Measurements from ENCODE around the gene AHNAK. TPM values are rescaled to one million over a fixed set of nuclear protein-coding genes. Genes with fewer than 3 reads are reported as not detected.
A peak's percentile ranks its signal among the peaks of the same experiment; 100 is the strongest.

AHNAK gene
- total RNA-seq, 1 experiment from 2014 or later: 313 TPM

GRCh38 chr11:62406034-62406433, 140.6 kb downstream of the AHNAK start:
- no peak for DNase-seq (ENCODE audit: low read depth)

GRCh38 chr11:62404901-62405300, 141.7 kb downstream of the AHNAK start:
- DNase-seq (ENCODE audit: low read depth): no peak

GRCh38 chr11:62404435-62404834, 142.2 kb downstream of the AHNAK start:
- no peak for DNase-seq (ENCODE audit: low read depth)

- no peak for DNase-seq (ENCODE audit: low read depth)
Measured at GRCh38 chr11:62402960-62403730, 143.5 kb downstream of the AHNAK start.

GRCh38 chr11:62402226-62402959, 144.2 kb downstream of the AHNAK start:
- DNase-seq (ENCODE audit: low read depth): no peak

DNA sequence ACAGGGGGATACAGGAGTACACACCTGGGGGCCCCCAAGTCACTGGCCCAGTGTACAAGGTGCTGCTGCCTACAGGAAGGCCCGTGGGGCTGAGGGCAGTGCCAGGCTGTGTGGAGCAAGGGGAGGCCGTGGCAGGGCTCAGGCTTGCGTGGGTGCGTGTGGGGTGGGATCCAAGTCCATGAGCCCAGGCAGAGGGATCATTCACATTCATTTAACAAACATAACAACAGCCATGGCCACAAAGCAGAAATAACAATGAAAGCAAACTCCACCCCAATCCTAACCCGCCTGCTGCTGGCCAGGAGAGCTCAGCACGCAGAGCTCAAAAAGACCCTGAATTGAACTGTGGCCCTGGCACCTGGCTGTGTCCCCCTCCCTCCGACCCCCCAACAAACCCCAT, 144.8 kb downstream of the AHNAK start:
- no peak for DNase-seq (ENCODE audit: low read depth)

GRCh38 chr11:62401356-62401755, 145.2 kb downstream of the AHNAK start:
- DNase-seq (ENCODE audit: low read depth): no peak

DNA sequence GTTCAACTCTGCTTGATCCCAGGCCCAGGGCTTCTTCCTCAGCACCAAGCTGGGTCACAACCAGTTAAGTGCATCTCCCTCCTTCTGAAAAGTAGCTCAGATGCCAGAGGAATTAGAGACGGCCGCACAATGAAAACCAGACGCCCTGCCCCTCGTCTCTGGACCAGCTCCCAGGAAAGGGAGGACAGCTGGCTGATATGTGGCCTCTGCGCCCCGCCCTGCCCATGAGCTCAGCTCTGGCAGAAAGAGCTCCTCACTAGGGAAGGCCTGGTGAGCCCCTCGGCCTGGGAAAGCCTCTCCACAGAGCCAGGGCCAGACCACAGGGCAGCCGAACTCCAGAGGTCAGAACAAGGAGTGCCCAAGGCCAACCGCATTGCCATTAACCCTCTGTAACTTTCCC, 145.8 kb downstream of the AHNAK start:
- peak; percentile 94 for DNase-seq (ENCODE audit: low read depth)

DNA sequence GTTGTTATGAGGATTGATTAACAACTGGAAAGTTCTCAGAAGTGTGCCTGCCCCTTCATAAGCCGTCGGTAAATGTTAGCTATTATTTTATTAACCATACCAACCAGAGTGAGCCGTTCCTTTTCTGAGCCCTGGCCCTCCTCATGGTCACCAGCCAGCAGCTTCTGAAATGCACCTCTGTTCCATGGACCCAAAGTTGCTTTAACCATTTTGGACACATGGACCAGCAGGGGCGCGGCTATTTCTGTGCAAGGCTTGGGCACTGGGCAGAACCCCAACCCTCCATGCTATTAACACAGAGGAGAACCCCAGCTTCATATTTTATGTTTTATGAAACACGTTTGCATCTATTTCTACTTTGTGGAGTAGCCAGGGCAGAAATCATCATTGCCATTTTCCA, 146.3 kb downstream of the AHNAK start:
- no peak for DNase-seq (ENCODE audit: low read depth)

DNA sequence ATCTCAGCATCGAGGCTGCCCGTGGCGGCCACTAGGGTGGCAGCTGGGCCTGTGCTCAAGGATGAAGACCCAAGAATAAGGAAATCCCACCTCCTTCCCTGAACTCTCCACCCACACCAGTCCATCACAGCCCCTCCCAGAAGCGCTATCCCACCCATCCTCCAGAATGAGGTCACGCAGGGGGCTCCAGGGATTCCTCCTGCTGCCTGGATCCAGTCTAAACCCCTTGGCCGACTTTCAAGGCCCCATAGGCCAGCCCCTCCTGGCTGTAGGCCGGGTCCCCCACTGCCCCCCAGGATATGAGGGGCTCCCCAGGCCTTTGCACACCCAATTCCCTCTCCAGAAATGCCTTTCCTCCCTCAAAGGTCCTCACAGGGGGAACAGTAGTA, 146.7 kb downstream of the AHNAK start:
- no peak for DNase-seq (ENCODE audit: low read depth)

DNA sequence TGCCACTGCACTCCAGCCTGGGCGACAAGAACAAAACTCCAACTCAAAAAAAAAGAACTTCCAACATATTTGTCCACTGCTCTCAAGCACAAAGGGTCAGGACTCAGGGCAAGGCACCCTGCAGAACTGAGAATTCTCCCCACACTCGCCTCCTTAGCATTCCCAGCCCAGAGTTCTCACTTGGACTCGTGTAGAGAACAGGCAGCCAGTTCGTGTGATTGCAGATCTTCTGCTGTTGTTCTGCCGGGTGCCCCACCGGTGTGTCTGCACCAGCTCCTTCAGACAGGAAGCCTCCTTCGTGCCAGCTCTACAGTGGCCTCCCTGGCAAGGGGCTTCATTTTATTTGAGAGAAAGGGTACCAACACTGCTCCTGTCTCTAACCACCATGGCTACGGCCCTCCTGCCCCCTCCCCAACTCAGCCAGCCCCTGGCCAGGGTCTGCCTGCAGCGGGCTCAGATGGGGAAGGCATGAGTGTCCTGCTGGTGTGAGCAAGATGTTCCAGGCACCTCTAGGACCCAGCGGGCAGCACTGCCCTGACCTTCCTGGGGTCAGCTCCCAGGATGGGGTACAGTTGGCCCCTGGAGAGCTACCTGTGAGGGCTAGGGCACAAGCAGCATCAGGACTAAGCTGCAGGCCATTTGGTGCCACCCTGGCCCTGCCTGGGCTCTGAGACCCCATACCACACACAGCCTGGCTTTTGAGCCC, 147.3 kb downstream of the AHNAK start:
- DNase-seq (ENCODE audit: low read depth): no peak

DNA sequence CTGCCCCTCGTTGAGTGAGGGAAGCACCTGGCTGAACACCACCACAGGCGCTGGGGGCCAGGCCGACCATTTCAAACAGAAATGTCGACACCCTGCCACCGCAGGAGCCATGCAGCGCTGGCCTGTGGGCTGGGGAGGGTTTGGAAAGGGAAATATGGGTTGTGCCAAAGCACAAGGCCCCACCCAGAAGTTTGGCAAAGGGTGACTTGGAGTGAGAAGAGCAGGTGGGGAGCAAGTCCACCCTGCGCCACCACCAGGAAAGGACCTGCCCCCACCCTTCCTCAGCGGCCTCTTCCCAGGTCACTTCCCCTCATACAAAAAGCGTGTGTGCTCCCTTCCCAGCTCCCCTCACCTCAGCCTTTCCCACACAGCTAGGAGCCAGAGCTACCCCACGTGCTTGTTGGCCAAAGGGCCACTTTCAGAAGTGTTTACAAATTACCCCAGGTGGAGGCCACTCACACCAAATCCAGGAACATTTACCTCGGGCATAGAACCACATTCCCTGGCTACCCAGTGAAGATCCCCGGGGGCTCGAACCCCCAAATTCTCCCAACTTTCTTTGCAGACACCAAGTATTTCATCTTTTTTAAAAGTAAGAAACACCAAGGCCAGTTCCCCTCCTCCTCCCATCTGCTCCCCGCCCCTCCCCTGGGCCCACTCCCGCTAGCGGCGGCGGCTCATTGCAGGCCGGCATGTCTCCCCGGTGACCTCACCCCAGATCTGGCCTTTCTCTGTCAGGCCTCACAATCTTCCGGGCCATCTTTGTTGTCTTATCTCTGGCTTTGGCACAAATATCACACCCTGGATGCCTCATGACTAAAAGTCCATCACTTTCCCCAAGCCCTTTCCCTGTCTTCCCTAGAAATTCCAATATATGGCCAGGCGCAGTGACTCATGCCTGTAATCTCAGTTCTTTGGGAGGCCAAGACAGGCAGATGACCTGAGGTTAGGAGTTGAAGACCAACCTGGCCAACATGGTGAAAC, 148.3 kb downstream of the AHNAK start:
- DNase-seq (ENCODE audit: low read depth): peak; percentile 72

GRCh38 chr11:62395885-62396551, 150.6 kb downstream of the AHNAK start:
- DNase-seq (ENCODE audit: low read depth): no peak

- peak; percentile 81 for DNase-seq (ENCODE audit: low read depth)
Measured at GRCh38 chr11:62394825-62395538, 151.6 kb downstream of the AHNAK start.

DNA sequence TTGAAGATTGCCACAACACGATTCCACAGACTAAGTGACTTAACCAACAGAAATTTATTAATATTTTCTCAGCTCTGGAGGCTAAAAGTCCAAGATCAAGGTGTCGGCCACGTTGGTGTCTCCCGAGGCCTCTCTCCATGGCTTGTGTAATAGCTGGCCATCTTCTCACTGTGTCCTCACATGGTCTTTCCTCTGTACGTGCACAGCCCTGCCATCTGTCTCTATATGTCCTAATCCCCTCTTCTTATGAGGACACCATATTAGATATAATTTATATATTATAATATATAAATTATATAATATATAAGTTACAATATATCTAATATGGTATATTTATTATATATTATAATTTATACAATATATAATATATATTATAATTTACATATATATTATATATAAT, 152.9 kb downstream of the AHNAK start:
- DNase-seq (ENCODE audit: low read depth): no peak

DNA sequence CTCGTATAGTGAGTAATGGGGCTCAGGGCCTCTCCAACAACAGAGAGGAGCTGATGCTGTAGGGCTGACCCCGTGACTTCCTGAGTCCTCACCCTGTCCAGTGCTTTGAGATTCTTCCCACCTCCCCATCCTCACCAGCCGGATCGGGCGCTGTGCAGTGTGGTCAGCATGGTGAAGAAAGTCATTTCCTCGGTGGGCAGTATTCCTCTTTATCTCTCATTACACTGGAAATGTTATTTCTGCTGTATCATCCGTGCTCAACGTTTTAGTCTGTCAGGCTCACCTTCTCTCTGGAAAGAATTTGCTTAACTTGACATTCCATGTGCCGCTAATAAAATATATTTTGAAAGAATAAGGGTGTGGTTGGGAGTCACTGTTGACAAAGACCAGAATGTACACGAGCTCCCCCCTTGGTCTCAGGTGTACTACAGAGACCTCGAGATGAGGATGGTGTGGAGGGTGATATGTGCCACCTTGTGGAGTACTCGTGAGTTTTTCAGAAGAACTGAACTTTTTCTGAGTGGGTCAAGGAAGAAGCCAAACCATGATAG, 153.5 kb downstream of the AHNAK start:
- DNase-seq (ENCODE audit: low read depth): peak; percentile 17

DNA sequence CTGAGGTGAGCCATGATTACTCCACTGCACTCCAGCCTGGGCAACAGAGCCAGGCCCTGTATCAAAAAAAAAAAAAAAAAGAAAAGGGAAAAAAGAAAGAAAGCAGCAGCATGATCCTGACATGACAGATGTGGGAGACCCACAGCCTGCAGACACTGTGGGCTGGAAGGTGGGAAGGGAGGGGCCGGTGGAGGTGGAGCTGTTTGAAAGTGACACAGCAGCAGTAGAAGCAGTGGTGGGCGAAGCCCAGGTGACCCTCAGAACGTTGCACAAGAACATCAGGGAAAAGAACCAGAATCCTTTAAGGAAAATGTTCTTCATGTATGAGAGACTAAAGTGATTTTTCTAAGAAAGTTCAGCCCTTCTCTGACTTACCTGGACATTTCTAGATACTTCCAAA, 154.1 kb downstream of the AHNAK start:
- DNase-seq (ENCODE audit: low read depth): no peak

- DNase-seq (ENCODE audit: low read depth): no peak
Measured at GRCh38 chr11:62391642-62392425, 154.8 kb downstream of the AHNAK start.

GRCh38 chr11:62390722-62391121, 155.9 kb downstream of the AHNAK start:
- no peak for DNase-seq (ENCODE audit: low read depth)

Data from LHCN-M2 (cell line).